HEK293T (cell line): ENCODE measurements around the gene FGD2.

ENCODE experiments used
- ELF4 ChIP-seq: fragments of 450-650 bp; IDR thresholded peaks from 2 replicates; pipeline ENCODE4 v1.6.1; 2017; ENCODE audit warnings: antibody characterized with exemption
- SUZ12 ChIP-seq: fragments of 450-650 bp; IDR thresholded peaks from 2 replicates; pipeline ENCODE4 v1.6.1; 2016; ENCODE audit warnings: mild to moderate bottlenecking

DNA sequence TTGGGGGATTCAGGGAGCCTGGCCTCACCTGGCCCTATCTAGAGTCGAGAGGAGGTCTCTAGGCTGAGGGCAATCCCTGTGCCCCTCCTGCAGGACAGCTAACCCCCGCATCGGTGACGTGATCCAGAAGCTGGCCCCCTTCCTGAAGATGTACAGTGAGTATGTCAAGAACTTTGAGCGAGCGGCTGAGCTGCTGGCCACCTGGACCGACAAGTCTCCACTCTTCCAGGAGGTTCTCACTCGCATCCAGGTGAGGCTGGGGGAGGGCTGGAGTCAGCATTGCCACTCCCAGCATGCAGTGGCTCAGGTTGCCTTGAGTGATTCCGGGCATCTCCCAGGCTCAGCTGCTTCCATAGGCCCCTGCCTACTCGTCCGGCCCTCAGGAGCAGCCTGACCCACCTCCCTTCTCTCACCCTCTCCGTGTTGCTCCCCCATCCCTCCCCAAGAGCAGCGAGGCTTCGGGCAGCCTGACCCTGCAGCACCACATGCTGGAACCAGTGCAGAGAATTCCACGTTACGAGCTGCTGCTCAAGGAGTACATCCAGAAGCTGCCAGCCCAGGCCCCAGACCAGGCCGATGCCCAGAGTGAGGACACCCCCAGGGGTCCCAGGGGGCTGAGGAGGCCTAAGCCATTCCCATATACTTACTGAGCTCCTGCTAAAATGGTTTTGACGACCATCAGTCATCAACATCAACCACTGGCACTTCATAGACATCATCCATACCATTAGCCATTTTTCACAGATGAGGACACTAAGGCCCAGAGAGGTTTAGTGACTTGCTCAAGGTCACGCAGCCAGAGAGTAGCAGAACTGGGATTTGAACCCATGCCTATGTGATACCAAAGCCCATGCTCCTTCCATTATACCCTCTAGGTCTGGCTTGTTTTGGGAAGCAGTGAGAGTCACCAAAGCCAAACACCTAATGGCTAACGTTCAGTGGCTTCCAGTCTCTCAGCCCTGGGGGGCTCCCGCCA lies 8.3 kb downstream of the FGD2 start:
- TF ChIP-seq SUZ12 (no peak), ELF4 (no peak)
